ENCODE results near the gene SBDS.
A peak's percentile ranks its signal among the peaks of the same experiment; 100 is the strongest.
"Not testable (repeated sequence)": the region's sequence is repeated elsewhere in the genome, so short reads cannot be mapped to it uniquely, and the experiment has no call there.

SBDS gene

GRCh38 chr7:66989552-66989951 lies 5.8 kb downstream of the SBDS start:
- H3K36me3 ChIP-seq (ENCODE audit: control insufficient read depth, insufficient read depth, low read length); H3K9ac ChIP-seq (ENCODE audit: low read length); H2BK120ac ChIP-seq (ENCODE audit: low read depth, low read length); H3K27me3 ChIP-seq (ENCODE audit: insufficient read depth, low read length, poor library complexity); H2BK15ac ChIP-seq (replicated peaks; ENCODE audit: low read depth); H3K4me1 ChIP-seq (ENCODE audit: control insufficient read depth, low read depth, low read length); H3K4me2 ChIP-seq (ENCODE audit: low read length); H4K8ac ChIP-seq (ENCODE audit: low read depth, low read length); DNase-seq; H2AK5ac ChIP-seq (ENCODE audit: low read length); H3K23ac ChIP-seq (ENCODE audit: low read length); H3K79me1 ChIP-seq (ENCODE audit: low read length); H3K27ac ChIP-seq (ENCODE audit: low read depth, low read length); H3K4me3 ChIP-seq (ENCODE audit: low read length); H2BK5ac ChIP-seq (ENCODE audit: low read length); H3K18ac ChIP-seq (ENCODE audit: low read length); H3K4ac ChIP-seq (ENCODE audit: low read depth, low read length); H3K56ac ChIP-seq (ENCODE audit: low read length); H3K79me2 ChIP-seq (ENCODE audit: control insufficient read depth, insufficient read depth, low read length); H4K5ac ChIP-seq (ENCODE audit: low read length): not testable (repeated sequence)
- WGBS (ENCODE audit: extremely low coverage, insufficient coverage, low lambda C conversion rate), result no CpG with 5 or more reads among the region's 3 CpGs

GRCh38 chr7:66980336-66980735 lies 15.1 kb downstream of the SBDS start:
- not testable (repeated sequence) for H2BK15ac ChIP-seq (replicated peaks; ENCODE audit: low read depth); H3K27ac ChIP-seq (ENCODE audit: low read depth, low read length); H3K4ac ChIP-seq (ENCODE audit: low read depth, low read length); H3K79me1 ChIP-seq (ENCODE audit: low read length); H2BK5ac ChIP-seq (ENCODE audit: low read length); H3K4me1 ChIP-seq (ENCODE audit: control insufficient read depth, low read depth, low read length); H3K4me3 ChIP-seq (ENCODE audit: low read length); DNase-seq; H3K23ac ChIP-seq (ENCODE audit: low read length); H2BK120ac ChIP-seq (ENCODE audit: low read depth, low read length); H4K5ac ChIP-seq (ENCODE audit: low read length); H3K18ac ChIP-seq (ENCODE audit: low read length); H3K36me3 ChIP-seq (ENCODE audit: control insufficient read depth, insufficient read depth, low read length); H3K4me2 ChIP-seq (ENCODE audit: low read length); H3K79me2 ChIP-seq (ENCODE audit: control insufficient read depth, insufficient read depth, low read length); H3K9ac ChIP-seq (ENCODE audit: low read length); H4K8ac ChIP-seq (ENCODE audit: low read depth, low read length); H3K56ac ChIP-seq (ENCODE audit: low read length); H2AK5ac ChIP-seq (ENCODE audit: low read length); H3K27me3 ChIP-seq (ENCODE audit: insufficient read depth, low read length, poor library complexity)
- no CpG with 5 or more reads among the region's 1 CpG for WGBS (ENCODE audit: extremely low coverage, insufficient coverage, low lambda C conversion rate)

- not testable (repeated sequence) for H3K4me2 ChIP-seq (ENCODE audit: low read length); H4K5ac ChIP-seq (ENCODE audit: low read length); H3K79me2 ChIP-seq (ENCODE audit: control insufficient read depth, insufficient read depth, low read length); DNase-seq; H3K18ac ChIP-seq (ENCODE audit: low read length); H3K4me3 ChIP-seq (ENCODE audit: low read length); H3K23ac ChIP-seq (ENCODE audit: low read length); H3K79me1 ChIP-seq (ENCODE audit: low read length); H3K27ac ChIP-seq (ENCODE audit: low read depth, low read length); H4K8ac ChIP-seq (ENCODE audit: low read depth, low read length); H3K4me1 ChIP-seq (ENCODE audit: control insufficient read depth, low read depth, low read length); H3K9ac ChIP-seq (ENCODE audit: low read length); H2AK5ac ChIP-seq (ENCODE audit: low read length); H3K36me3 ChIP-seq (ENCODE audit: control insufficient read depth, insufficient read depth, low read length); H2BK120ac ChIP-seq (ENCODE audit: low read depth, low read length); H3K27me3 ChIP-seq (ENCODE audit: insufficient read depth, low read length, poor library complexity); H3K4ac ChIP-seq (ENCODE audit: low read depth, low read length); H2BK5ac ChIP-seq (ENCODE audit: low read length); H3K56ac ChIP-seq (ENCODE audit: low read length); H2BK15ac ChIP-seq (replicated peaks; ENCODE audit: low read depth)
- no CpG with 5 or more reads among the region's 2 CpGs for WGBS (ENCODE audit: extremely low coverage, insufficient coverage, low lambda C conversion rate)
Observed at GRCh38 chr7:66979013-66979412, 16.4 kb downstream of the SBDS start.

GRCh38 chr7:66978312-66978711 lies 17.1 kb downstream of the SBDS start:
- not testable (repeated sequence) for H4K8ac ChIP-seq (ENCODE audit: low read depth, low read length); H3K9ac ChIP-seq (ENCODE audit: low read length); H3K4me2 ChIP-seq (ENCODE audit: low read length); H3K4me1 ChIP-seq (ENCODE audit: control insufficient read depth, low read depth, low read length); H3K27ac ChIP-seq (ENCODE audit: low read depth, low read length); H2AK5ac ChIP-seq (ENCODE audit: low read length); H3K23ac ChIP-seq (ENCODE audit: low read length); H2BK120ac ChIP-seq (ENCODE audit: low read depth, low read length); H3K4me3 ChIP-seq (ENCODE audit: low read length); H3K36me3 ChIP-seq (ENCODE audit: control insufficient read depth, insufficient read depth, low read length); H3K56ac ChIP-seq (ENCODE audit: low read length); H3K4ac ChIP-seq (ENCODE audit: low read depth, low read length); H3K79me2 ChIP-seq (ENCODE audit: control insufficient read depth, insufficient read depth, low read length); H2BK15ac ChIP-seq (replicated peaks; ENCODE audit: low read depth); H4K5ac ChIP-seq (ENCODE audit: low read length); H3K27me3 ChIP-seq (ENCODE audit: insufficient read depth, low read length, poor library complexity); DNase-seq; H2BK5ac ChIP-seq (ENCODE audit: low read length); H3K79me1 ChIP-seq (ENCODE audit: low read length); H3K18ac ChIP-seq (ENCODE audit: low read length)
- no CpG with 5 or more reads among the region's 5 CpGs for WGBS (ENCODE audit: extremely low coverage, insufficient coverage, low lambda C conversion rate)

- Histone ChIP-seq H3K18ac (ENCODE audit: low read length) (no peak overlapping the region), H3K4me3 (ENCODE audit: low read length) (no peak overlapping the region), H3K36me3 (ENCODE audit: control insufficient read depth, insufficient read depth, low read length) (no peaks in the 10 kb centered on the region), H3K27ac (ENCODE audit: low read depth, low read length) (no peak overlapping the region), H3K23ac (ENCODE audit: low read length) (no peak overlapping the region), H2BK15ac (replicated peaks; ENCODE audit: low read depth) (no peak overlapping the region), H2BK120ac (ENCODE audit: low read depth, low read length) (no peak overlapping the region), H3K9ac (ENCODE audit: low read length) (no peak overlapping the region), H3K4me2 (ENCODE audit: low read length) (no peak overlapping the region), H2AK5ac (ENCODE audit: low read length) (no peak overlapping the region), H2BK5ac (ENCODE audit: low read length) (no peak overlapping the region), H4K5ac (ENCODE audit: low read length) (no peak overlapping the region), H3K4me1 (ENCODE audit: control insufficient read depth, low read depth, low read length) (no peaks in the 10 kb centered on the region), H3K56ac (ENCODE audit: low read length) (no peak overlapping the region), H3K79me1 (ENCODE audit: low read length) (no peaks in the 10 kb centered on the region), H3K79me2 (ENCODE audit: control insufficient read depth, insufficient read depth, low read length) (no peaks in the 10 kb centered on the region), H3K27me3 (ENCODE audit: insufficient read depth, low read length, poor library complexity) (no peaks in the 10 kb centered on the region), H4K8ac (ENCODE audit: low read depth, low read length) (no peak overlapping the region), H3K4ac (ENCODE audit: low read depth, low read length) (no peak overlapping the region)
- peak; percentile 58 for DNase-seq
- no CpG with 5 or more reads among the region's 15 CpGs for WGBS (ENCODE audit: extremely low coverage, insufficient coverage, low lambda C conversion rate)
Observed at GRCh38 chr7:66974986-66975590, 20.3 kb downstream of the SBDS start.

GRCh38 chr7:66970310-66970709 lies 25.1 kb downstream of the SBDS start:
- Histone ChIP-seq H3K4me2 (ENCODE audit: low read length) (no peak overlapping the region), H2BK120ac (ENCODE audit: low read depth, low read length) (no peak overlapping the region), H3K4me3 (ENCODE audit: low read length) (no peak overlapping the region), H3K4ac (ENCODE audit: low read depth, low read length) (no peak overlapping the region), H2BK5ac (ENCODE audit: low read length) (no peak overlapping the region), H3K79me2 (ENCODE audit: control insufficient read depth, insufficient read depth, low read length) (no peaks in the 10 kb centered on the region), H4K5ac (ENCODE audit: low read length) (no peak overlapping the region), H3K18ac (ENCODE audit: low read length) (no peak overlapping the region), H3K36me3 (ENCODE audit: control insufficient read depth, insufficient read depth, low read length) (no peaks in the 10 kb centered on the region), H2BK15ac (replicated peaks; ENCODE audit: low read depth) (no peak overlapping the region), H3K27me3 (ENCODE audit: insufficient read depth, low read length, poor library complexity) (no peaks in the 10 kb centered on the region), H3K27ac (ENCODE audit: low read depth, low read length) (no peak overlapping the region), H2AK5ac (ENCODE audit: low read length) (no peak overlapping the region), H3K56ac (ENCODE audit: low read length) (no peak overlapping the region), H3K79me1 (ENCODE audit: low read length) (no peaks in the 10 kb centered on the region), H3K4me1 (ENCODE audit: control insufficient read depth, low read depth, low read length) (no peaks in the 10 kb centered on the region), H3K9ac (ENCODE audit: low read length) (no peak overlapping the region), H4K8ac (ENCODE audit: low read depth, low read length) (no peak overlapping the region), H3K23ac (ENCODE audit: low read length) (no peak overlapping the region)
- WGBS (ENCODE audit: extremely low coverage, insufficient coverage, low lambda C conversion rate), result no CpG with 5 or more reads among the region's 5 CpGs
- no peak for DNase-seq

All from mesendoderm (in vitro differentiated cells).